Gastrocnemius medialis (tissue), 4 donors: ENCODE measurements around the gene GPC4. TPM values are rescaled to one million over a fixed set of nuclear protein-coding genes. Genes with fewer than 3 reads are reported as not detected.

Experiments used
- ATAC-seq, 2 donors: fragments of 150-250 bp; one replicate each; pipeline ENCODE4 v1.9.1; 2016
- DNase-seq, 2 donors: peaks; one replicate each; pipeline ENCODE4 v3.0.0-alpha.2; 2019
- H3K27ac ChIP-seq, 4 donors: fragments of 200-600 bp; sonication (generic); 1 replicate in 1 of 4; 2 replicates in 3 of 4; pipeline ENCODE4 v1.5.1; 2016 to 2018; ENCODE audit warnings: mild to moderate bottlenecking in 2 of 4, moderate library complexity in 1 of 4
- H3K27me3 ChIP-seq, 3 donors: fragments of 200-600 bp; sonication (generic) in 2 of 3; 1 replicate in 1 of 3; 2 replicates in 2 of 3; pipeline versions ENCODE4 v1.5.1 to v1.6.0; 2016 to 2019; ENCODE audit warnings: mild to moderate bottlenecking in 1 of 3, moderate library complexity in 1 of 3
- H3K36me3 ChIP-seq, 2 donors: fragments of 200-600 bp; sonication (generic) in 1 of 2; one replicate each; pipeline ENCODE4 v1.5.1; 2017 to 2018
- H3K4me1 ChIP-seq, 2 donors: fragments of 200-600 bp; sonication (generic) in 1 of 2; one replicate each; pipeline ENCODE4 v1.5.1; 2016 to 2017; ENCODE audit warnings: mild to moderate bottlenecking in 2 of 2
- H3K4me3 ChIP-seq, 4 donors: fragments of 200-600 bp; sonication (generic) in 3 of 4; 1 replicate in 1 of 4; 2 replicates in 3 of 4; pipeline ENCODE4 v1.5.1; 2016 to 2019; ENCODE audit warnings: mild to moderate bottlenecking in 2 of 4
- H3K9me3 ChIP-seq, 3 donors: fragments of 200-600 bp; sonication (generic) in 2 of 3; 1 replicate in 1 of 3; 2 replicates in 2 of 3; pipeline ENCODE4 v1.5.1; 2016 to 2019
- POLR2A ChIP-seq, 2 donors: fragments of 450-650 bp; IDR thresholded peaks; one replicate each; pipeline ENCODE4 v1.6.1; 2017; ENCODE audit warnings: antibody characterized with exemption in 2 of 2, mild to moderate bottlenecking in 2 of 2, moderate library complexity in 2 of 2
- in situ Hi-C, 4 donors: fragments of 200-750 bp; cut with MboI; loops; one replicate each; pipeline versions ENCODE4 v1.15.0 to v1.8.0; 2017; ENCODE audit warnings: low sequenced_read_pairs in 4 of 4
- intact Hi-C: fragments of 100-400 bp; cut with DNase I; formaldehyde crosslinking; loops from one replicate; pipeline ENCODE4 v1.15.1; 2023; ENCODE audit warnings: low total_unique reads
- total RNA-seq, 4 donors: library from RNA; depleted of rRNA; stranded (reverse); fragments of >200 nt; gene quantifications; one replicate each; pipeline versions ENCODE4 v1.1.0 to v1.2.3, GENCODE V29; 2016
- TF ChIP-seq, protein P1 (sequence below), 5 experiments: fragments of 450-650 bp in 3 of 5; fragments of 200-600 bp in 2 of 5; sonication (generic) in 2 of 5; IDR thresholded peaks in 4 of 5; conservative IDR thresholded peaks in 1 of 5; 1 replicate in 4 of 5; 2 replicates in 1 of 5; pipeline ENCODE4 v1.5.1; 2016 to 2019; ENCODE audit warnings: antibody characterized with exemption in 5 of 5, mild to moderate bottlenecking in 3 of 5, moderate library complexity in 3 of 5

The GPC4 gene
- total RNA-seq, 4 donors from 2014 or later: 3.1 to 14.9 (median 9.6) TPM

DNA sequence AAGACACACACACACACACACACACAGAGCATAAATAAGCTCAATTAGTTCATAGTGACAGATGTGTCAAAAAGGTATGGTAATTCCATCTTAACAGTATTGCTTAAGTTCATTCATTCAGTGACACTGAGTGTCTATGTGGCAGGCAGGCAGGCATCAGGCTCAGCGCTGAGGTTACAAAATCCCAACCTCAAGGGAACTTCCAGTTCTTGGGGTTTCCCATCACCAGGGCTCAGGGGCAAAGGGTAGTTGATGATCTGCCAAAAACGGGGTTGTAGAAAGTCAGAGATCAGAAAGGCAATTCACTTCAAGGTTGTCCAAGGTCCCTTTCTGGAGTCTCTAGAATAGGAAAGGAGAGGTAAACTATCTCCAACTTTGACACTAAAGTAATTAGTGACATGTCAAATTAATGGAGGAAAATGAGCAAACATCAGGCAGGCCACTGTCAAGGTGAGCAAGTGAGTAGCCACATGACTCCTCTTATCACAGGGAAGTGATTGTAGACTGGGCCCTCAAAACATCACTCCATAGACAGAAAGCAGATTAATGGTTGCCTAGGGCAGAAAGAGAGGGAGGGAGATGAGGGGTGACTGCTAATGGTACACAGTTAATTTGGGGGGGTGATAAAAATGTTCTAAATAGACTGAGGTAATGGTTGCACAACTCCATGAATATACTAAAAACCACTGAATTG, 41.8 kb downstream of the GPC4 start:
- Histone ChIP-seq H3K4me1 (peaks cover 14 to 19% of the 10 kb centered on the region in 2 donors), H3K4me3 (no peak overlapping the region), H3K27me3 (no peaks in the 10 kb centered on the region), H3K27ac (no peak overlapping the region), H3K36me3 (no peaks in the 10 kb centered on the region), H3K9me3 (no peaks in the 10 kb centered on the region)
- TF ChIP-seq POLR2A (IDR thresholded peaks at IDR 0.05): no peak
- TF ChIP-seq, protein P1, sequence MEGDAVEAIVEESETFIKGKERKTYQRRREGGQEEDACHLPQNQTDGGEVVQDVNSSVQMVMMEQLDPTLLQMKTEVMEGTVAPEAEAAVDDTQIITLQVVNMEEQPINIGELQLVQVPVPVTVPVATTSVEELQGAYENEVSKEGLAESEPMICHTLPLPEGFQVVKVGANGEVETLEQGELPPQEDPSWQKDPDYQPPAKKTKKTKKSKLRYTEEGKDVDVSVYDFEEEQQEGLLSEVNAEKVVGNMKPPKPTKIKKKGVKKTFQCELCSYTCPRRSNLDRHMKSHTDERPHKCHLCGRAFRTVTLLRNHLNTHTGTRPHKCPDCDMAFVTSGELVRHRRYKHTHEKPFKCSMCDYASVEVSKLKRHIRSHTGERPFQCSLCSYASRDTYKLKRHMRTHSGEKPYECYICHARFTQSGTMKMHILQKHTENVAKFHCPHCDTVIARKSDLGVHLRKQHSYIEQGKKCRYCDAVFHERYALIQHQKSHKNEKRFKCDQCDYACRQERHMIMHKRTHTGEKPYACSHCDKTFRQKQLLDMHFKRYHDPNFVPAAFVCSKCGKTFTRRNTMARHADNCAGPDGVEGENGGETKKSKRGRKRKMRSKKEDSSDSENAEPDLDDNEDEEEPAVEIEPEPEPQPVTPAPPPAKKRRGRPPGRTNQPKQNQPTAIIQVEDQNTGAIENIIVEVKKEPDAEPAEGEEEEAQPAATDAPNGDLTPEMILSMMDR (IDR thresholded peaks at IDR 0.05 in 4 of 5, conservative IDR thresholded peaks at IDR 0.05 in 1 of 5): no peak
- intact Hi-C loops (loop anchor here (5.0 kb wide), 1 partner anchor 39 kb away; no protein-coding TSS in a partner anchor), in situ Hi-C loops (no loop called here)
- no peak for DNase-seq
- ATAC-seq: peak in 1 of 2 donors; percentile 24

DNA sequence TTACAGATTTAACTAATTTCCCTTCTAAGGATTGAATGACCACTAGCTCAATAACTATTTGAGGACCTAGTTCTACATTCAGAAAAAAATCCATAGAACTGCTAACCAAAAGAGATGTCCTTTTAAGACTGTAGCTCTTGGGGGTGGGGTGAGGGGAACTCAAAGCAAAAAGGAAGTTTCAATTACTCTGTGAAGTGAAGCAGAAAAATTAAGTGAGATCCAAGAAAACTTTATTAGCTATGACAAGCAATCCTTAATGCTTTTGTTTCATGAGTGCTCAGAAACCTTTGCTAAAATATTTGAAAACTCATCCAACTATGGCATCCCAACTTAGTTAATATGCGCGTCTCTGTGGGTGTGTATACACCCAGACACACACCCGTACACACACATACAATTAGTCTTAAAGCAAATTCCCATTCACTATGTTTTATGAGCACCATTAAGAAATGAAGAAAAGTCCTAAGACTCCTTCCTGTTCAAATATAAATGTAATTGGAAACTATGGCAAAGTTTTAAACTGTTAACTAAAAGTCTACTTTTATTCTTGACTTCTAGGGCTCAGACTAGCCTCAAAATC, 44.5 kb downstream of the GPC4 start:
- in situ Hi-C loops (no loop called here), intact Hi-C loops (loop anchor here (5.0 kb wide), 1 partner anchor 42 kb away; no protein-coding TSS in a partner anchor)
- no peaks in the 10 kb centered on the region for H3K9me3 ChIP-seq
- H3K4me1 ChIP-seq: peaks cover 13 to 16% of the 10 kb centered on the region in 2 donors
- H3K4me3 ChIP-seq: no peak overlapping the region
- no peaks in the 10 kb centered on the region for H3K27me3 ChIP-seq
- TF ChIP-seq POLR2A (IDR thresholded peaks at IDR 0.05): no peak
- H3K27ac ChIP-seq: no peak overlapping the region
- no peaks in the 10 kb centered on the region for H3K36me3 ChIP-seq
- no peak for ATAC-seq
- no peak for DNase-seq

DNA sequence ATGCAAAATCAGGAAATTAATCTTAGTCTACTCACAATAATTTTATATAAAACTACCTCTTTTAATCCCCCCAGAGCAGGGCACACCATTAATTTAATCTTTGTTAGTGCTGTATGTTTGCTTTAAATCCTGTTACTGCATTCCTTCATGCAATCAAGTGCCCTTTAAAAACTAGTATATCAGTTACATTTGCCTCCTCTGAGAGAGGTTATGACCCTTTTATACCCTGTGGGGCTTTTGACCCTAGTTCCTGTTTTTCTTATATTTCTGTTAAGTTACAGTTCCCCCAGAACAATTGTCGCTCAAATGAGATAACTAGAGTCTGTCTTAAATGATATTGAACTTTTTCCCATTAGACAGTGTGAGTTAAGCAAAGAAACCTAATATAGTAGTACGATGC, 46.2 kb downstream of the GPC4 start:
- no peaks in the 10 kb centered on the region for H3K9me3 ChIP-seq
- H3K36me3 ChIP-seq: no peaks in the 10 kb centered on the region
- ATAC-seq: no peak
- in situ Hi-C loops (no loop called here), intact Hi-C loops (no loop called here)
- H3K27me3 ChIP-seq: no peaks in the 10 kb centered on the region
- TF ChIP-seq POLR2A (IDR thresholded peaks at IDR 0.05): no peak
- TF ChIP-seq, protein P1 (IDR thresholded peaks at IDR 0.05 in 4 of 5, conservative IDR thresholded peaks at IDR 0.05 in 1 of 5): no peak
- no peak overlapping the region for H3K4me3 ChIP-seq
- DNase-seq: no peak
- H3K27ac ChIP-seq: no peak overlapping the region
- H3K4me1 ChIP-seq: peaks cover 10 to 21% of the 10 kb centered on the region in 2 donors

DNA sequence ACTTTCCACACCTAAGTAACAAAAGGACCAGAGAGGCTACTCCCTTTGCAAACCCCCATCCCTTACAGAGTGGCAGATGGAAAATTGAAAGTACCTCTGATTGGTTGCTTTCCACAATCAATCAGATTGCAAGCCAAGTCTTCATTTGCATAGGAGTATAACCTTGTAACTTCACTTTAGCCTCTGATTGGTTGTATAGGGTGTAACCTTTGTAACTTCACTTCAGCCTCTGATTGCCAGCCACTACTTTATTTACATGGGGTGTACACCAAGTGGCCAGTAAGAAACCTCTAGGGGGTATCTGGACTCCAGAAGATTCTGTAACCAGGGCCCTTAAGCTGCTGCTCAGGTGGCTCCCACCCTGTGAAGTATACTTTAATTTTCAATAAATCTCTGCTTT, 48.6 kb downstream of the GPC4 start:
- no peak overlapping the region for H3K27ac ChIP-seq
- in situ Hi-C loops: no loop called here
- no peak for ATAC-seq

More for the DNA sequence above, 48.6 kb downstream of the GPC4 start:
- DNase-seq: no peak
- peaks cover 10 to 15% of the 10 kb centered on the region in 2 donors for H3K4me1 ChIP-seq
- no peaks in the 10 kb centered on the region for H3K9me3 ChIP-seq
- intact Hi-C loops: no loop called here
- no peaks in the 10 kb centered on the region for H3K36me3 ChIP-seq
- no peaks in the 10 kb centered on the region for H3K27me3 ChIP-seq
- no peak overlapping the region for H3K4me3 ChIP-seq
- TF ChIP-seq, protein P1 (IDR thresholded peaks at IDR 0.05 in 4 of 5, conservative IDR thresholded peaks at IDR 0.05 in 1 of 5): no peak
- no peak for TF ChIP-seq POLR2A (IDR thresholded peaks at IDR 0.05)
